ENCODE results near the gene CNKSR1.

CNKSR1 gene

DNA sequence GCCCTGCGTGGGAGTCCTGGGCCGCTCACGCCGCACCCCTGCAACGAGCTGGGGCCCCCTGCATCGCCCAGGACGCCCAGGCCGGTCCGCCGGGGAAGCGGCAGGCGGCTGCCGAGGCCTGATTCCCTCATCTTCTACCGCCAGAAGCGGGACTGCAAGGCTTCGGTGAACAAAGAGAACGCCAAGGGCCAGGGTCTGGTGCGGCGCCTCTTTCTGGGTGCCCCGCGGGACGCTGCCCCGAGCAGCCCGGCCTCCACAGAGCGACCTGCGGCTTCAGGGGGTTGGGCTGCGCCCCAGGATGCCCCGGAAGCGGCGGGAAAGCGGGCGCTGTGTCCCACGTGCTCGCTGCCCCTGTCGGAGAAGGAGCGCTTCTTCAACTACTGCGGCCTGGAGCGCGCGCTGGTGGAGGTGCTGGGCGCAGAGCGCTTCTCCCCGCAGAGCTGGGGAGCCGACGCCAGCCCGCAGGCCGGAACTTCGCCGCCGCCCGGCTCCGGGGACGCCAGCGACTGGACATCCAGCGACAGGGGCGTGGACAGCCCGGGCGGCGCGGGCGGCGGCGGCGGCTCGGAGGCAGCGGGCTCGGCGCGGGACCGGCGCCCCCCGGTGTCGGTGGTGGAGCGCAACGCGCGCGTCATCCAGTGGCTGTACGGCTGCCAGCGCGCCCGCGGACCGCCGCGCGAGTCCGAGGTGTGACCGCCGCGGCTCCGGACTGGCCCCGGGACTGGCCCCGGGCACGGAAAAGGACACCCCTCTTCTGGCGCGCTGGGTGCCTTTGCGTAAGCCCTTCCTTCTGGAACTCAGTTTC, 15.7 kb upstream of the CNKSR1 start:
- Histone ChIP-seq H2AFZ (ENCODE audit: low read length) (peak overlapping the region; percentile 54), H3K27me3 (replicated peaks; ENCODE audit: insufficient read depth, low read length) (peaks cover 27% of the 10 kb centered on the region)
- DNase-seq: peak; percentile 37

DNA sequence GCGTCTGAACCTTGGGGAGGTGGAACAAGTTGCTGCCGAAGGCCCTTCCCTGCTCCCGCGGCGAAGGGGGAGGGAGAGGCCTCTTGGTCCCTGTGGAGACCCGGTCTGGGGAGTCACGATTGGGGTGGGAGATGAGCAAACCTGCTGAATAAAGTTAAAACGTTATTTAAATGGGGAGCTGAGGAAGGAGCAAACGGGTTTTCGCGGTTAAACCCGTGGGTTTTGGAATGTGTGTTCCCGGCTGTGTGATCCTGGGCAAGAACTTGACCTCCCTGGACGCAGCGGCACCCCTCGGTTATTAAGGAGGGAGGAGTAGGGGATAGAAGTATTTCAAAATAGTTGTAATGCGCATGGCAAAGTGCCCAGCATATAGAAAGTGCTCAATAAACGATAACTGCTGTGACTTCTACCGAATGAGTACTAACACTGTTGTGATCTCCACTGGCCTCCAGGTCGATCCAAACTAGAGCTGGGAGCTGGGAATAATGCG, 15.0 kb upstream of the CNKSR1 start:
- Histone ChIP-seq H3K4me2 (ENCODE audit: low read depth, low read length) (peak overlapping the region; percentile 94), H3K9ac (ENCODE audit: low read length) (no peak overlapping the region), H3K4me3 (ENCODE audit: low read length) (peak overlapping the region; percentile 48; the same call in 1 of the 2 replicates), H3K27ac (ENCODE audit: low read length) (no peak overlapping the region), H3K9me3 (replicated peaks; ENCODE audit: insufficient read depth, low read length) (no peaks in the 10 kb centered on the region), H2AFZ (ENCODE audit: low read length) (peak overlapping the region; percentile 44), H3K9me2 (replicated peaks; ENCODE audit: insufficient read depth, low read length) (no peaks in the 10 kb centered on the region), H3K4me1 (ENCODE audit: low read length) (peaks cover 10% of the 10 kb centered on the region), H3K79me2 (ENCODE audit: low read length) (no peaks in the 10 kb centered on the region), H4K20me1 (ENCODE audit: insufficient read depth, low read length) (no peaks in the 10 kb centered on the region), H3K36me3 (replicated peaks; ENCODE audit: insufficient read depth, low read length) (no peaks in the 10 kb centered on the region), H3K27me3 (replicated peaks; ENCODE audit: insufficient read depth, low read length) (peaks cover 27% of the 10 kb centered on the region), H3F3A (ENCODE audit: insufficient read depth, low read length) (no peaks in the 10 kb centered on the region)
- DNase-seq: no peak
- no peak for TF ChIP-seq EZH2 (optimal IDR thresholded peaks at IDR 0.05; ENCODE audit: low read depth, low read length)

More for the DNA sequence above, 15.7 kb upstream of the CNKSR1 start:
- Histone ChIP-seq H3K79me2 (ENCODE audit: low read length) (no peaks in the 10 kb centered on the region), H3K4me3 (ENCODE audit: low read length) (peak overlapping the region; percentile 52; the same call in 1 of the 2 replicates), H4K20me1 (ENCODE audit: insufficient read depth, low read length) (no peaks in the 10 kb centered on the region), H3K9me3 (replicated peaks; ENCODE audit: insufficient read depth, low read length) (no peaks in the 10 kb centered on the region), H3F3A (ENCODE audit: insufficient read depth, low read length) (no peaks in the 10 kb centered on the region), H3K4me2 (ENCODE audit: low read depth, low read length) (peak overlapping the region; percentile 94), H3K27ac (ENCODE audit: low read length) (no peak overlapping the region), H3K4me1 (ENCODE audit: low read length) (peaks cover 6% of the 10 kb centered on the region), H3K9me2 (replicated peaks; ENCODE audit: insufficient read depth, low read length) (no peaks in the 10 kb centered on the region), H3K9ac (ENCODE audit: low read length) (no peak overlapping the region), H3K36me3 (replicated peaks; ENCODE audit: insufficient read depth, low read length) (no peaks in the 10 kb centered on the region)
- TF ChIP-seq, protein P1, sequence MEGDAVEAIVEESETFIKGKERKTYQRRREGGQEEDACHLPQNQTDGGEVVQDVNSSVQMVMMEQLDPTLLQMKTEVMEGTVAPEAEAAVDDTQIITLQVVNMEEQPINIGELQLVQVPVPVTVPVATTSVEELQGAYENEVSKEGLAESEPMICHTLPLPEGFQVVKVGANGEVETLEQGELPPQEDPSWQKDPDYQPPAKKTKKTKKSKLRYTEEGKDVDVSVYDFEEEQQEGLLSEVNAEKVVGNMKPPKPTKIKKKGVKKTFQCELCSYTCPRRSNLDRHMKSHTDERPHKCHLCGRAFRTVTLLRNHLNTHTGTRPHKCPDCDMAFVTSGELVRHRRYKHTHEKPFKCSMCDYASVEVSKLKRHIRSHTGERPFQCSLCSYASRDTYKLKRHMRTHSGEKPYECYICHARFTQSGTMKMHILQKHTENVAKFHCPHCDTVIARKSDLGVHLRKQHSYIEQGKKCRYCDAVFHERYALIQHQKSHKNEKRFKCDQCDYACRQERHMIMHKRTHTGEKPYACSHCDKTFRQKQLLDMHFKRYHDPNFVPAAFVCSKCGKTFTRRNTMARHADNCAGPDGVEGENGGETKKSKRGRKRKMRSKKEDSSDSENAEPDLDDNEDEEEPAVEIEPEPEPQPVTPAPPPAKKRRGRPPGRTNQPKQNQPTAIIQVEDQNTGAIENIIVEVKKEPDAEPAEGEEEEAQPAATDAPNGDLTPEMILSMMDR (IDR thresholded peaks at IDR 0.05; ENCODE audit: low read length): no peak
- TF ChIP-seq EZH2 (optimal IDR thresholded peaks at IDR 0.05; ENCODE audit: low read depth, low read length): peak; percentile 51

- TF ChIP-seq, protein P1 (IDR thresholded peaks at IDR 0.05; ENCODE audit: low read length): no peak
- no peak for TF ChIP-seq EZH2 (optimal IDR thresholded peaks at IDR 0.05; ENCODE audit: low read depth, low read length)
- TF ChIP-seq EZH2phosphoT487 (IDR thresholded peaks at IDR 0.05; ENCODE audit: low read length): no peak
- H3K4me1 ChIP-seq (ENCODE audit: low read length): peaks cover 10% of the 10 kb centered on the region
- no peak for DNase-seq
- no peaks in the 10 kb centered on the region for H3F3A ChIP-seq (ENCODE audit: insufficient read depth, low read length)
- peak overlapping the region; percentile 63 for H3K4me3 ChIP-seq (ENCODE audit: low read length)
- H3K9me3 ChIP-seq (replicated peaks; ENCODE audit: insufficient read depth, low read length): no peaks in the 10 kb centered on the region
- peaks cover 27% of the 10 kb centered on the region for H3K27me3 ChIP-seq (replicated peaks; ENCODE audit: insufficient read depth, low read length)
- H3K4me2 ChIP-seq (ENCODE audit: low read depth, low read length): peak overlapping the region; percentile 98
- H3K9ac ChIP-seq (ENCODE audit: low read length): peak overlapping the region; percentile 12; the same call in 1 of the 2 replicates
- no peaks in the 10 kb centered on the region for H4K20me1 ChIP-seq (ENCODE audit: insufficient read depth, low read length)
- no peaks in the 10 kb centered on the region for H3K36me3 ChIP-seq (replicated peaks; ENCODE audit: insufficient read depth, low read length)
- peak overlapping the region; percentile 84 for H2AFZ ChIP-seq (ENCODE audit: low read length)
- H3K27ac ChIP-seq (ENCODE audit: low read length): no peak overlapping the region
- no peaks in the 10 kb centered on the region for H3K79me2 ChIP-seq (ENCODE audit: low read length)
- no peaks in the 10 kb centered on the region for H3K9me2 ChIP-seq (replicated peaks; ENCODE audit: insufficient read depth, low read length)
These were observed 13.6 kb upstream of the CNKSR1 start for GRCh38 chr1:26163684-26164035.
